Neural cell (in vitro differentiated cells): ENCODE data around the gene LSM4. TPM values are rescaled to one million over a fixed set of nuclear protein-coding genes. Genes with fewer than 3 reads are reported as not detected.

Experiments used
- H2AFZ ChIP-seq: fragments of 200-600, 300-800 bp; sonication (generic), shearing (Covaris generic); 2 replicates; pipeline ENCODE4 v1.6.0; 2014; ENCODE audit warnings: low read depth, mild to moderate bottlenecking, antibody characterized with exemption, low read length, moderate library complexity
- H3F3A ChIP-seq: fragments of 200-600 bp; shearing (Covaris generic); 2 replicates; pipeline ENCODE4 v1.6.1; 2016; ENCODE audit warnings: mild to moderate bottlenecking, moderate library complexity, mixed read lengths, antibody characterized with exemption, low read length; ENCODE audit not compliant: insufficient read depth, poor library complexity, severe bottlenecking
- H3K27ac ChIP-seq: fragments of 200-600, 300-800 bp; sonication (generic), shearing (Covaris generic); 2 replicates; pipeline ENCODE4 v1.5.1; 2014; ENCODE audit warnings: mild to moderate bottlenecking, low read length, moderate library complexity
- H3K27me3 ChIP-seq: fragments of 300-800, 200-600 bp; sonication (generic), shearing (Covaris generic); 2 replicates; pipeline ENCODE4 v1.6.0; 2014; ENCODE audit warnings: mild to moderate bottlenecking, low read depth, low read length, moderate library complexity; ENCODE audit not compliant: insufficient read depth
- H3K36me3 ChIP-seq: fragments of 300-800, 200-600 bp; sonication (generic), shearing (Covaris generic); 2 replicates; pipeline ENCODE4 v1.5.1; 2014; ENCODE audit warnings: mild to moderate bottlenecking, antibody characterized with exemption, low read length, moderate library complexity; ENCODE audit not compliant: insufficient read depth
- H3K4me2 ChIP-seq: fragments of 300-800, 200-600 bp; sonication (generic), shearing (Covaris generic); 2 replicates; pipeline ENCODE4 v1.6.0; 2014; ENCODE audit warnings: mild to moderate bottlenecking, low read length
- H3K4me3 ChIP-seq: fragments of 300-800, 200-600 bp; sonication (generic), shearing (Covaris generic); 2 replicates; pipeline ENCODE4 v1.5.1; 2014; ENCODE audit warnings: mild to moderate bottlenecking, low read length, moderate library complexity
- H3K79me2 ChIP-seq: fragments of 200-600 bp; shearing (Covaris generic); replicated peaks from 2 replicates; pipeline ENCODE4 v1.6.0; 2014; ENCODE audit warnings: mild to moderate bottlenecking, low read length, moderate library complexity; ENCODE audit not compliant: insufficient read depth
- H3K9ac ChIP-seq: fragments of 300-800, 200-600 bp; sonication (generic), shearing (Covaris generic); 2 replicates; pipeline ENCODE4 v1.6.1; 2016; ENCODE audit warnings: mild to moderate bottlenecking, low read length, mixed read lengths
- H3K9me2 ChIP-seq: fragments of 200-600 bp; shearing (Covaris generic); 2 replicates; pipeline ENCODE4 v1.6.1; 2016; ENCODE audit warnings: mild to moderate bottlenecking, low read length, mixed read lengths; ENCODE audit not compliant: insufficient read depth
- H3K9me3 ChIP-seq: fragments of 200-600, 300-800 bp; sonication (generic), shearing (Covaris generic); 2 replicates; pipeline ENCODE4 v1.6.1; 2016; ENCODE audit warnings: mild to moderate bottlenecking, mixed run types, low read length, moderate library complexity, mixed read lengths
- H4K20me1 ChIP-seq: fragments of 200-600 bp; shearing (Covaris generic); 2 replicates; pipeline ENCODE4 v1.6.1; 2016; ENCODE audit warnings: mild to moderate bottlenecking, mixed run types; ENCODE audit not compliant: insufficient read depth
- EP300 ChIP-seq: fragments of 450-650 bp; conservative IDR thresholded peaks from 2 replicates; pipeline ENCODE4 v1.6.1; 2014; ENCODE audit warnings: antibody characterized with exemption, mild to moderate bottlenecking, moderate library complexity; ENCODE audit not compliant: poor library complexity, severe bottlenecking
- EZH2 ChIP-seq: fragments of 200-600, 300-800 bp; shearing (Covaris generic), sonication (generic); IDR thresholded peaks from 2 replicates; pipeline ENCODE4 v1.6.1; 2014; ENCODE audit warnings: antibody characterized with exemption, low read length, borderline replicate concordance, mild to moderate bottlenecking; ENCODE audit not compliant: insufficient read depth, poor library complexity, severe bottlenecking
- MXI1 ChIP-seq: fragments of 450-650 bp; conservative IDR thresholded peaks from 2 replicates; pipeline ENCODE4 v1.6.1; 2014; ENCODE audit warnings: antibody characterized with exemption, mild to moderate bottlenecking; ENCODE audit not compliant: poor library complexity, severe bottlenecking
- POLR2AphosphoS5 ChIP-seq: IDR thresholded peaks from 2 replicates; pipeline ENCODE4 v1.6.1; 2012
- RAD21 ChIP-seq: fragments of 450-650 bp; conservative IDR thresholded peaks from 2 replicates; pipeline ENCODE4 v1.6.1; 2014; ENCODE audit warnings: antibody characterized with exemption, mild to moderate bottlenecking, moderate library complexity
- SMC3 ChIP-seq: fragments of 450-650 bp; conservative IDR thresholded peaks from 2 replicates; pipeline ENCODE4 v1.6.1; 2014; ENCODE audit warnings: antibody characterized with exemption, mild to moderate bottlenecking, moderate library complexity; ENCODE audit not compliant: poor library complexity
- TAF1 ChIP-seq: IDR thresholded peaks from 2 replicates; pipeline ENCODE4 v1.6.1; 2012; ENCODE audit warnings: low read depth
- polyA plus RNA-seq: library from polyadenylated mRNA; depleted of rRNA; stranded (reverse); fragments of >200 nt; gene quantifications from 2 replicates; pipeline ENCODE4 v1.2.3, GENCODE V29; 2014
- TF ChIP-seq, protein P1 (sequence below): fragments of 450-650 bp; IDR thresholded peaks from 2 replicates; pipeline ENCODE4 v1.5.1; 2014; ENCODE audit warnings: antibody characterized with exemption, mild to moderate bottlenecking, moderate library complexity; ENCODE audit not compliant: poor library complexity, severe bottlenecking
- TF ChIP-seq, protein P2 (sequence below): IDR thresholded peaks from 2 replicates; pipeline ENCODE4 v1.6.1; 2012; ENCODE audit warnings: borderline replicate concordance

The LSM4 gene
- polyA plus RNA-seq, 1 donor from 2014 or later = 382 TPM

DNA sequence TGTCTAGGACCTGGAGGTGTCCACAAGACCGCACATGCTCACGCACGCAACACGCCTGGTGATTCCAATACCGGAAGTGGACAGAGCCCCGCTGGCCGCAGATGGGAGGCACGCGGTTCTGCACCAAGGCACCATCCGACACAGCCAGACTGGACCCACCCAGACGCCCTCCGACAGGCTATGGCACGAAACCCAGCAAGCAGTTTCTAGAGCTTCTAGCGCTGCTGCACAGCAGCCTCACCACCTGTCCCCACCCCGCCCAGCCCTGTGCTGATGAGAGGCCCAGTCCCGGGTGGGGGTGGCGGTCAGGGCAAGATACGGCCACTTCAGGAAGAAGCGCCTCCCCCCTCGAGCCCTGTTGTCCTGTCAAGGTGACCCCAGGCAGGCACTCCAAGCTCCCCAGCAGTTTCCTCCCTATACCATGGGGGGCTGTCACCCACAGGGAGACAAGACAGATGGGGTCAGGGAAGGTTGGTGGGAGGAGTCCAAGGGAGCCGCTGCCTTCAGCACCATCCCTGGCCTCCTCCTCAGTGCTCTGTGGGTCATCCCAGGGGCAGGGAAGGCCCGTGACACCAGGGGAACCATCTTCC is 11.3 kb downstream of the LSM4 start:
- Histone ChIP-seq H3K4me3 (no peak overlapping the region), H2AFZ (no peak overlapping the region), H3K9me2 (no peaks in the 10 kb centered on the region), H3K9ac (no peak overlapping the region), H3K36me3 (no peaks in the 10 kb centered on the region), H3K79me2 (no peaks in the 10 kb centered on the region), H3K9me3 (no peaks in the 10 kb centered on the region), H3K27me3 (no peaks in the 10 kb centered on the region), H3K27ac (no peak overlapping the region), H3F3A (no peaks in the 10 kb centered on the region), H4K20me1 (no peaks in the 10 kb centered on the region), H3K4me2 (no peak overlapping the region)
- TF ChIP-seq POLR2AphosphoS5 (no peak), SMC3 (no peak), MXI1 (no peak), EP300 (no peak)
- TF ChIP-seq, protein P1, sequence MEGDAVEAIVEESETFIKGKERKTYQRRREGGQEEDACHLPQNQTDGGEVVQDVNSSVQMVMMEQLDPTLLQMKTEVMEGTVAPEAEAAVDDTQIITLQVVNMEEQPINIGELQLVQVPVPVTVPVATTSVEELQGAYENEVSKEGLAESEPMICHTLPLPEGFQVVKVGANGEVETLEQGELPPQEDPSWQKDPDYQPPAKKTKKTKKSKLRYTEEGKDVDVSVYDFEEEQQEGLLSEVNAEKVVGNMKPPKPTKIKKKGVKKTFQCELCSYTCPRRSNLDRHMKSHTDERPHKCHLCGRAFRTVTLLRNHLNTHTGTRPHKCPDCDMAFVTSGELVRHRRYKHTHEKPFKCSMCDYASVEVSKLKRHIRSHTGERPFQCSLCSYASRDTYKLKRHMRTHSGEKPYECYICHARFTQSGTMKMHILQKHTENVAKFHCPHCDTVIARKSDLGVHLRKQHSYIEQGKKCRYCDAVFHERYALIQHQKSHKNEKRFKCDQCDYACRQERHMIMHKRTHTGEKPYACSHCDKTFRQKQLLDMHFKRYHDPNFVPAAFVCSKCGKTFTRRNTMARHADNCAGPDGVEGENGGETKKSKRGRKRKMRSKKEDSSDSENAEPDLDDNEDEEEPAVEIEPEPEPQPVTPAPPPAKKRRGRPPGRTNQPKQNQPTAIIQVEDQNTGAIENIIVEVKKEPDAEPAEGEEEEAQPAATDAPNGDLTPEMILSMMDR = no peak

DNA sequence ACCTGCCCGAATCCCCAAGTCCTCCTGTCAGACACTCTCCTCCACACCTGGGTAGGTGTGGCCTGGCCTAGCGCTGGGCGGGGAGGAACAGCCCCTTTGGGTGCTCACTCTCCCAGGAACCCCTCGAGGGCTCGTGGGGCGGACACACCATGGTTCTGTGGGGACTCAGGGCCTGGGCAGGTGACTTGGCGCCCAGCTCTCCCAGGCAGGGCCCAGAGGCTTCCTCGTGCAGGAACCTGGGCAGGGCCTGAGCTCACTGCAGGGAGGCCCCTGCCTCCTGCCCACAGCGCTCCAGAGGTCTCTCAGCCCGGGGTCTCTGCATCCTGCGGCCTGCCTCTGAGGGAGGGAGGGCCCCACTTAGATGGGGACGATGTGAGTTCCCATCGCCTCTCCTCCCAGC is 11.9 kb downstream of the LSM4 start:
- no peak overlapping the region for H2AFZ ChIP-seq
- H3K27me3 ChIP-seq = no peaks in the 10 kb centered on the region
- H3K4me3 ChIP-seq = no peak overlapping the region
- no peaks in the 10 kb centered on the region for H3K9me3 ChIP-seq
- no peaks in the 10 kb centered on the region for H3F3A ChIP-seq
- H3K36me3 ChIP-seq = no peaks in the 10 kb centered on the region
- no peak overlapping the region for H3K9ac ChIP-seq
- H3K9me2 ChIP-seq = no peaks in the 10 kb centered on the region
- no peak overlapping the region for H3K27ac ChIP-seq
- H3K79me2 ChIP-seq = no peaks in the 10 kb centered on the region
- no peaks in the 10 kb centered on the region for H4K20me1 ChIP-seq
- TF ChIP-seq SMC3 = no peak
- TF ChIP-seq EP300 = no peak
- TF ChIP-seq, protein P2, sequence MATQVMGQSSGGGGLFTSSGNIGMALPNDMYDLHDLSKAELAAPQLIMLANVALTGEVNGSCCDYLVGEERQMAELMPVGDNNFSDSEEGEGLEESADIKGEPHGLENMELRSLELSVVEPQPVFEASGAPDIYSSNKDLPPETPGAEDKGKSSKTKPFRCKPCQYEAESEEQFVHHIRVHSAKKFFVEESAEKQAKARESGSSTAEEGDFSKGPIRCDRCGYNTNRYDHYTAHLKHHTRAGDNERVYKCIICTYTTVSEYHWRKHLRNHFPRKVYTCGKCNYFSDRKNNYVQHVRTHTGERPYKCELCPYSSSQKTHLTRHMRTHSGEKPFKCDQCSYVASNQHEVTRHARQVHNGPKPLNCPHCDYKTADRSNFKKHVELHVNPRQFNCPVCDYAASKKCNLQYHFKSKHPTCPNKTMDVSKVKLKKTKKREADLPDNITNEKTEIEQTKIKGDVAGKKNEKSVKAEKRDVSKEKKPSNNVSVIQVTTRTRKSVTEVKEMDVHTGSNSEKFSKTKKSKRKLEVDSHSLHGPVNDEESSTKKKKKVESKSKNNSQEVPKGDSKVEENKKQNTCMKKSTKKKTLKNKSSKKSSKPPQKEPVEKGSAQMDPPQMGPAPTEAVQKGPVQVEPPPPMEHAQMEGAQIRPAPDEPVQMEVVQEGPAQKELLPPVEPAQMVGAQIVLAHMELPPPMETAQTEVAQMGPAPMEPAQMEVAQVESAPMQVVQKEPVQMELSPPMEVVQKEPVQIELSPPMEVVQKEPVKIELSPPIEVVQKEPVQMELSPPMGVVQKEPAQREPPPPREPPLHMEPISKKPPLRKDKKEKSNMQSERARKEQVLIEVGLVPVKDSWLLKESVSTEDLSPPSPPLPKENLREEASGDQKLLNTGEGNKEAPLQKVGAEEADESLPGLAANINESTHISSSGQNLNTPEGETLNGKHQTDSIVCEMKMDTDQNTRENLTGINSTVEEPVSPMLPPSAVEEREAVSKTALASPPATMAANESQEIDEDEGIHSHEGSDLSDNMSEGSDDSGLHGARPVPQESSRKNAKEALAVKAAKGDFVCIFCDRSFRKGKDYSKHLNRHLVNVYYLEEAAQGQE = no peak
- TF ChIP-seq MXI1 = no peak
- TF ChIP-seq RAD21 = no peak
- TF ChIP-seq TAF1 = no peak
- TF ChIP-seq, protein P1 = no peak
- no peak for TF ChIP-seq POLR2AphosphoS5
- no peak for TF ChIP-seq EZH2
- H3K4me2 ChIP-seq = no peak overlapping the region
